ENCODE data around the gene TSGA10IP.

The TSGA10IP gene

DNA sequence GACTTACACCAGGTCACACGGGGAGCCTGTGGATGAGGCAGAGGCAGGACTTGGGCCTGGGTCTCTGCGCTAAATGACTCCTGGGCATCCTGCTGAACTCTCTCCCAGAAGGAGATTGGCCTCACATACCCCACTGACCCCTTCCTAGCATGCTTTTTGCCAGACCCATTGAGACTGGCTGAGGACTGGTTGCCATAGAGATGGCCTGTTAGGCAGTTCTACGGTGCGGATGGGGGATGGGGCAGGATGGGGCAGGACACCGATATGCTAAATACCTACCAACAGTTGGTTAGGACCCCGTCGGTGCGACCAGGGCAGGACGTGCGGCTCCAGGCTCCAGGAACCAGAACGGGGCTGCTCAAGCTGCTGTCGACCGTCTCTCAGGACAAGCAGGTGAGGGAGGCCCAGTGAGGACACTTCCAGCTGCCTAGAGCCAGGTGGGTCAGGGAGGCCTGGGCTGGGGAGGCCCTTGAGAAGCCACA lies at the start of gene TSGA10IP:
TSGA10IP (plus strand) TSS at position 51 of the 482 bp plus-strand sequence; CDS start at position 247, 196 bp downstream.
- Mint-ChIP-seq H3K36me3 (ENCODE audit: low read depth) (no peaks in the 10 kb centered on the region), H3K27ac (peak within 1 kb of the TSS; percentile 22), H3K9me3 (no peaks in the 10 kb centered on the region), H3K4me3 (no peak within 1 kb of the TSS), H3K4me1 (ENCODE audit: low read depth) (peaks cover 8% of the 10 kb centered on the region), H3K27me3 (no peaks in the 10 kb centered on the region)
- no peak for DNase-seq

DNA sequence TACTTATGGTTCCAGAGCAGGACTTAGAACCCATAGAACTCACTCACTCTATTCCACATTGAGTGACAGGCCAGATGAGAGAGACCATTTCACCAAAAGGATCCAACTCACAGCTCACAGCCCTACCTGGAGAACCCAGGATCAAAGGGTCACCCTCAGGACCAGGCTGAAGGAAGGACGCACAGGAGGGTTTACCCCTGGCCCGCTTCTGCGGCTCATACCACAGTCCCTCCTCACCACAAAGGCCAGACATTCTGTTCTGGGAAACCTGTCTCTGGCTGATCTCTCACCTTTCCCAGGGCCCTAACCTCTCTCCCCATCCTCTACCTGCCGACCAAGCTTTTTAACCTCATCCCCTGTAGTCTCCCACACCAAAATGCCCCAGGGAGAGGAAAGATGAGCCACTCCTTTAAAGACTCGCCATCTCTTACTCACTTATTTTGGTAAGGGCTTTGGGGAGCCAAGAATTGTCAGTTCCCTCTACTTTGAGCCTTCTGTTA lies 49.7 kb upstream of the TSGA10IP start:
- Mint-ChIP-seq H3K9me3 (no peaks in the 10 kb centered on the region), H3K27ac (peak overlapping the region; percentile 90), H3K27me3 (no peaks in the 10 kb centered on the region), H3K4me1 (ENCODE audit: low read depth) (peaks cover 61% of the 10 kb centered on the region), H3K4me3 (peak overlapping the region; percentile 28), H3K36me3 (ENCODE audit: low read depth) (peaks cover 73% of the 10 kb centered on the region)
- DNase-seq: no peak

DNA sequence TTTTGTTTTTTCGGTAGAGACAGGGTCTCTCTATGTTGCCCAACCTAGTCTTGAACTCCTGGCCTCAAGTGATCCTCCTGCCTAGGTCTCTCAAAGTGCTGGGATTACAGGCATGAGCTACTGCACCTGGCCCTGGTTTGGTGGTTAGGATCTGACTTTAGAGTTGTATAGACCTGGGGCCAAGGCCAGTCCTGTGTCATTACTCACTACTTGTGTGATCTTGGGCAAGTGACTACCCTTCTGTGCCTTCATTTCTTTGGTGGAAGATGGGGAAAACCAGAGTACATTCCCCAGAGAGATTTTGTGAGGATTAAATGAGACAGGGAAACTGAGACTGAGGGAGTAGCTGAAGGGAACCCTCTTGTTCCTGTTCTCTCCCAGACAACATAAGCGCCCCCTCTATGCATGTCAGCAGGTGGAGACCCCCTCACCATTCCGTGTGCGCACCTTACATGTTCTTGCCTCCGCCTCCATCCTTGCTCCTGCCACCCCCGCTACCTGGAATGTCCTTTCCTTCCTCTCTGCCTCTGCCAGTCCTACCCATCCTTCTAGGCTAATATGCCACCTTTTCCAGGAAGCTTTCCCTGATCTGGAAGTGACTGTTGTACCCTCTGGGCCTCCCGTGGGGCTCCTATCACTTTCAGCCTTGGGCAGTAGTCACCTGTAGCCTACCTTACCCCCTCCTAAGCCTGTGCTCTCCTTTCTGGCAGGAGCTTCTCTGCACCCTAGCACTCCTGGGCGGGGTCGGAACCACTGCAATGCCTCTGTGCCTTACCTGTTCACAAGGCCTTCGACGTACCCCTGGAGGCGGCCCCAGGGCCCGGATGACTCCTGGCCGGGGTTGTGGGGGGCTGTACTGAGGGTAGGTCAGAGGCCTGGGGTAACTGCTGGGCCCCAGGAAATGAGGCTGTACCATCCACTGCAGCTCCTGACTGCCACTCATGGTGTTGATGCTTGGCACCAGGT lies 49.0 kb upstream of the TSGA10IP start:
- Mint-ChIP-seq H3K27me3 (no peaks in the 10 kb centered on the region), H3K4me1 (ENCODE audit: low read depth) (peaks cover 68% of the 10 kb centered on the region), H3K36me3 (ENCODE audit: low read depth) (peaks cover 71% of the 10 kb centered on the region), H3K27ac (peak overlapping the region; percentile 90), H3K4me3 (peak overlapping the region; percentile 85), H3K9me3 (no peaks in the 10 kb centered on the region)
- DNase-seq: no peak

DNA sequence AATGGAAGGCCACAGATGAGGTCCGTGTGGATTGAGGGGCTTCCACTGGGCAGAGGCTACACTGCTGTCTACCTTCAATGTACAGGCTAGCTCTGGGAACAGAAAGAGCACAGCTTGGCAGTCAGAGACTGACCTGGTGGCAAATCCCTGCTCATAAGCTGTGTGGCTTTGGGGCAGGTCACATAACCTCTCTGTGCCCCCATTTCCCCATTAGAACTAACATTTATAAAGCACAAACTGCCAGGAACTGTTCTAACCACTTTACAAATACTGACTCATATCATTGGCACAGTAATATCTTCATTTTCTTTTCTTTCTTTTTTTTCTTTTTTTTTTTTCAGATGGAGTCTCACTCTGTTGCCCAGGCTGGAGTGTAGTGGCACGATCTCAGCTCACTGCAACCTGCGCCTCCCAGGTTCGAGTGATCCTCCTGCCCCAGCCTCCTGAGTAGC lies 48.2 kb upstream of the TSGA10IP start:
- H3K27ac Mint-ChIP-seq: peak overlapping the region; percentile 90
- peaks cover 64% of the 10 kb centered on the region for H3K36me3 Mint-ChIP-seq (ENCODE audit: low read depth)
- DNase-seq: no peak
- peaks cover 70% of the 10 kb centered on the region for H3K4me1 Mint-ChIP-seq (ENCODE audit: low read depth)
- H3K4me3 Mint-ChIP-seq: peak overlapping the region; percentile 85
- H3K9me3 Mint-ChIP-seq: no peaks in the 10 kb centered on the region
- no peaks in the 10 kb centered on the region for H3K27me3 Mint-ChIP-seq

DNA sequence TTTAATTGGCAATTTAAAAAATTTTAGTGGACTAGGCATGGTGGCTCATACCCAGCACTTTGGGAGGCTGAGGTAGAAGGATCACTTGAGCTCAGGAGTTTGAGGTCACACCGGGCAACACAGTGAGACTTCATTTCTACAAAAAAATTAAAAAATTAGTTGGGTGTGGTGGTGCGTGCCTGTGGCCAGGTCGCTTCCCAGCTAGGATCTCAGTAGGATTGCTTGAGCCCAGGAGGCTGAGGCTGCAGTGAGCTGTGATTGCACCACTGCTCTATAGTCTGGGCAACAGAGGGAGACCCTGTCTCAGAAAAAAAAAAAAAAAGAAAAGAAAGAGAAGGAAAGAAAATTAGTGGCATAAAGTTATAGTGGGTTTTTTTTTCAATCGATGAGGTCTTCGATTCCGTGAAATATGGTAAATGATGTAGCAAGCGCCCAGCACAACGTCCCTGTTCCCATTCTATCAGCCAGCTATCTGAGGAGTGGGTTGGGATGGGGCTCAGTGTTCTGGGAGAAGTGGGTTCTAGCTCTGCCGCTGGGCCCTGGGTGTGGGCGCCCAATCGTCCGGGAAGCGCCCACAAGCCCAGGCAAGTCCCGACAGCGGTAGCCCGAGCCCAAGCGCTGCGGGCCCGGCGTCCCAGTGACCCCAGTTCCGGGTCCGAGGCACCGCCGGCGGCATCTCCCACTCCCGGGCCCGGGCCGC lies 46.5 kb upstream of the TSGA10IP start:
- Mint-ChIP-seq H3K4me3 (peak overlapping the region; percentile 85), H3K9me3 (no peaks in the 10 kb centered on the region), H3K27me3 (no peaks in the 10 kb centered on the region), H3K4me1 (ENCODE audit: low read depth) (peaks cover 56% of the 10 kb centered on the region), H3K27ac (peak overlapping the region; percentile 91), H3K36me3 (ENCODE audit: low read depth) (peaks cover 47% of the 10 kb centered on the region)
- DNase-seq: no peak

DNA sequence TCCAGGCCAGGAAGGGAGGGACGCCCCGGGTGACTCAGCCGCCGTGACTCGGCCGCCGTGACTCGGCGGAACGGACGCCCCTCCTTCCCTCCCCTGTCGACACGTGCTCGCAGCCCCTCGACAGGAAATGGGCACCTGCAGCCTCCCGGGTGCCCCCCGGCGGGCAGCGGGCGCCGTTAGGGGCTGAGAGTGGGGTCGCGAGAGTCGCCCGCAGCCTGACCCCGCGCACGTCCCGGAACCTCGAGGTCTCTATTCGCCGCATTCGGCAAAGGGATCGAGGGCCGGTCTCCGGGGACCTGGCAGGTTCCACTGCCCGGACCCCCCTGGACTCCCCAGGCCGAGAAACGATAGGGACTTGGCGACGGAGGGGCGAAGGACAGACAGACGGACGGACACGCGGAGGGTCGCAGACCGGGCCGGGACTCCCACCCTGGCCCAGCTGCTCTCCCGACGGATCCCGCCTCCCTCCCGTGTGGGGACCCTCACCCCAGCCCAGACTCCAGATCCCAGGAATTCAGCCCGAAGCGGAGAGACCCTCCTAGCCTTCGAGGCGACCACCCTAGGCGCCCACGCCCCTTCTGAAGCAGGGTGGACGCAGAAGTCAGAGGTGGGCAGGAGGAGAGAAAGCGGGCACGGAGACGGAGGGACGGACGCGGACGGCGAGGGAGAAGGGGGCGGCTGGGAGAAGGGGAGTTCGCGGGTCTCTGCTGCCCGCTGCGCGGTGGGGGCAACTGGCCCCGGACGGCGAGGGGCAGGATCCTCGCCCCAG lies 45.7 kb upstream of the TSGA10IP start:
- peak overlapping the region; percentile 95 for H3K27ac Mint-ChIP-seq
- peaks cover 50% of the 10 kb centered on the region for H3K4me1 Mint-ChIP-seq (ENCODE audit: low read depth)
- H3K9me3 Mint-ChIP-seq: no peaks in the 10 kb centered on the region
- DNase-seq: peak; percentile 87
- peaks cover 40% of the 10 kb centered on the region for H3K36me3 Mint-ChIP-seq (ENCODE audit: low read depth)
- H3K27me3 Mint-ChIP-seq: no peaks in the 10 kb centered on the region
- H3K4me3 Mint-ChIP-seq: peak overlapping the region; percentile 85

DNA sequence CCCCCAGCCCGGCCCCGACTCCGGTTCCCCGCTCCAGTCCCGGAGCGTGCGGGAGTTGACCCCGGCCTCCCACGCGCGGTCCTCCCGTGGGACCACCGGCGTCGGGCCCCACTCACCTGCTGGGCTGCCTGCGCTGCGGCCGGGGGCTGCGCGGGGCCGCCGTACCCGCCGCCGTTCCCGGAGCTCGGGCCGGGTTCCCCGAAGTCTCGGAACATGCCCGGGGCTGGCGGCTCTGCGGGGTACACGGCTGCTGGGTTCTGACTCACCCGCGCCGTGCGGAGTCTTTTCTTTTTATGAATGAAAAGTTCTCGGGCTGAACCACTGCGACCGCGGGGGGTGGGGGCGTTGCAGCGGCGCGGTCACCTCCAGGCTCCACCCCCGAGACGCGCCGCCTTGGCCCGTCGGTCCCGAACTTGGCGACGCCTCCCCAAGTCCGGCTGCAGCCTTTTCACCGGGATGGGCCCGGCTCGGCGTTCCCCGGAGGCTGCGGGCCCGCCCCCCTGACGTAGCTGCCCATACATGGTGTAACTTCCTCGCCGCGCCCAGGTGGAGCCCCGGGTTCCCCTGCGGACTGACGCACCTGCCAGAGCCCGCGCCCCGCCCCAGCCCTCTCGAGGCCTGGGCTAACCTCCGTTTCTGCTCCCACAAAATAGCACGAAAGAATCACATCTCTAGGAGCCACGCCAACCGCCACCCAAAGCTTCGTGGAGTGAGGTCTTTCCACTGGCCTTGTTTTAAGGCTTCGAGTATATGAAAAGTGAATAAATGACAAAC lies 45.0 kb upstream of the TSGA10IP start, which contains the start of gene FOSL1:
FOSL1 (minus strand) TSS at position 264 of the 774 bp plus-strand sequence; CDS start at position 215, 49 bp downstream.
- Mint-ChIP-seq H3K36me3 (ENCODE audit: low read depth) (peaks cover 37% of the 10 kb centered on the region), H3K4me3 (peak within 1 kb of the TSS; percentile 85), H3K4me1 (ENCODE audit: low read depth) (peaks cover 47% of the 10 kb centered on the region), H3K27ac (peak within 1 kb of the TSS; percentile 95), H3K27me3 (no peaks in the 10 kb centered on the region), H3K9me3 (no peaks in the 10 kb centered on the region)
- DNase-seq: peak; percentile 95

DNA sequence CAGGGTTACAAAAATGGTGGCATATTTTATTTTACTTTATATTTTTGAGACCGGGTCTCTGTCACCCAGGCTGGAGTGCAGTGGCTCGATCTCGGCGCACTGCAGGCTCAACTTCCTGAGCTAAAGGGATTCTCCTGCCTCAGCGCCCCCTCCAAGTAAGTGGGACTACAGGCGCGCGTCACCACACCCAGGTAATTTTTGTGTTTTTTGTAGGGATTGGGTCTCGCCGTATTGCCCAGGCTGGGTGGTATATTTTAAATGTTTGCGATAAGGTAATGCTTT lies 44.4 kb upstream of the TSGA10IP start:
- Mint-ChIP-seq H3K27ac (peak overlapping the region; percentile 89), H3K4me3 (peak overlapping the region; percentile 76), H3K27me3 (no peaks in the 10 kb centered on the region), H3K36me3 (ENCODE audit: low read depth) (peaks cover 31% of the 10 kb centered on the region), H3K4me1 (ENCODE audit: low read depth) (peaks cover 42% of the 10 kb centered on the region), H3K9me3 (no peaks in the 10 kb centered on the region)
- DNase-seq: no peak

DNA sequence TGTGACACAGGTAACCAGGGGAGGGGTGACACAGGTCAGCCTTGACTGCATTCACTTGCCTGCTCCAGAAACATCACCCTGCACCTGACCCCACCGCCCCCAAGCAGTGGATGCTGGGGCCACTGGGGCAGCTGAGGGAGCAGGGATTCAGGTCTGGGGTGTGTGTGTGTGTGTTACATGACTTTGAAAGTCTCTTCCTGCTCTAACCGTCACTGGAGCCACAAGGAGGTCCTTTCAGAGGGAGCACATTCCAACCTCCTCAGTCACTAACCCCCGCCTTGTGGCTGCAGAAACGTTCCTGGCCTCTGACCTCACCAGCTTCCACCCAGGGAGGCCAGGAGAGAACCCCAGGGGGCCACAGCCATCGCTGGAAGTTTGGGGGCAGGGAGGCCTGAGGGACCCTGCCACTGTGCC lies 42.2 kb upstream of the TSGA10IP start:
- peaks cover 12% of the 10 kb centered on the region for H3K36me3 Mint-ChIP-seq (ENCODE audit: low read depth)
- H3K4me1 Mint-ChIP-seq (ENCODE audit: low read depth): peaks cover 22% of the 10 kb centered on the region
- H3K27me3 Mint-ChIP-seq: no peaks in the 10 kb centered on the region
- H3K9me3 Mint-ChIP-seq: no peaks in the 10 kb centered on the region
- H3K4me3 Mint-ChIP-seq: no peak overlapping the region
- H3K27ac Mint-ChIP-seq: no peak overlapping the region
- DNase-seq: no peak

DNA sequence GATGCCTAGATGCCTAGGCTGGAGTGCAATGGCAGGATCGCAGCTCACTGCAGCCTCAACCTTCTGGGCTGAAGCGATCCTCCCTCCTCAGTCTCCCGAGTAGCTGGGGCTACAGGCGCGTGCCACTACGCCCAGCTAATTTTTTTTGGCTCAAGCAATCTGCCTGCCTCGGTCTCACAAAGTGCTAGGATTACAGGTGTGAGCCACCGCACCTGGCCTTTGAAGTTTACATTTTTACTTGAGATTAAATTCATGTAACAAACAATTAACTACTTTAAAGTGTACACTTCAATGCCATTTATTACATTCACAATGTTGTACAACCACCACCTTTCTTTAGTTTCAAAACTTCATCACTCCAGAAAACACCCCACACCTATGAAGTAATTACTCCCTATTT lies 41.6 kb upstream of the TSGA10IP start:
- peaks cover 6% of the 10 kb centered on the region for H3K36me3 Mint-ChIP-seq (ENCODE audit: low read depth)
- no peak overlapping the region for H3K27ac Mint-ChIP-seq
- H3K27me3 Mint-ChIP-seq: no peaks in the 10 kb centered on the region
- peaks cover 19% of the 10 kb centered on the region for H3K4me1 Mint-ChIP-seq (ENCODE audit: low read depth)
- H3K9me3 Mint-ChIP-seq: no peaks in the 10 kb centered on the region
- DNase-seq: no peak
- H3K4me3 Mint-ChIP-seq: no peak overlapping the region

DNA sequence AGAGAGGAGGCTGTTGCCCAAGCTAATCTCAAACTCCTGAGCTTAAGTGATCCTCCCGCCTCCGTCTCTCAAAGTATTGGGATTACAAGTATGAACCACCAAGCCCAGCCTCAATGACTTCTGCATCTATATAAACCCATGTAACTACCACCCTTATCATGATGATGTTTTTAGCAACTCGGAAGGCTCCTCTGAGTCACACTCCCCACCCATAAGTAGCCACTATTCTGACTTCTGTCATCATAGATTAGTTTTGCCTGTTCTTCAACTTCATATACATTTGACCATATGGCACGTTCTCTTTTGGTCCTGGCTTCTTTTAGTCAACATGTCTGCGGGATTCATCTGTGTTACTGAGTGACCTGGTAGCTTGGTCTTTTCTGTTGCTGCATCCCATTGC lies 38.7 kb upstream of the TSGA10IP start:
- Mint-ChIP-seq H3K27me3 (peaks cover 7% of the 10 kb centered on the region), H3K27ac (no peak overlapping the region), H3K4me1 (ENCODE audit: low read depth) (peaks cover 16% of the 10 kb centered on the region), H3K4me3 (no peak overlapping the region), H3K9me3 (no peaks in the 10 kb centered on the region), H3K36me3 (ENCODE audit: low read depth) (no peaks in the 10 kb centered on the region)
- no peak for DNase-seq

DNA sequence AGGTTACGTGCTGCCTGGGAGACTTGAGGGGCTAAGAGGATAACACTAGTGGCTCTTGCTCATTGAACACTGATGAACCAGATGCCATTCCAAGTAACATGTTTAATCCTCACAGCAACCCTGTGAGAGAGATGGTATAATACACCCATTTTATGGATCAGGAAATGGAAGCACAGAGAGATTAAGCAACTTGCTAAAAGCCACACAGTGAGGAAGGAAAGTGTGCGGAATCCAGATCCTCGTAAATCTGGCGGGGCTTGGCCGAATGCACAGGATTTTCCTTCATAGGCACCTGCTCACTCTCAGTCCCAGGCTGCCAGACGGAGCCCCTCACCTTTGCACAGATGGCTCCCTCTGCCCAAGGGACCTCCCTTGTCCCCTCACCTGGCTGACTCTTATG lies 37.4 kb upstream of the TSGA10IP start:
- no peaks in the 10 kb centered on the region for H3K36me3 Mint-ChIP-seq (ENCODE audit: low read depth)
- peaks cover 7% of the 10 kb centered on the region for H3K4me1 Mint-ChIP-seq (ENCODE audit: low read depth)
- H3K27ac Mint-ChIP-seq: no peak overlapping the region
- DNase-seq: no peak
- peaks cover 7% of the 10 kb centered on the region for H3K27me3 Mint-ChIP-seq
- H3K4me3 Mint-ChIP-seq: no peak overlapping the region
- no peaks in the 10 kb centered on the region for H3K9me3 Mint-ChIP-seq

DNA sequence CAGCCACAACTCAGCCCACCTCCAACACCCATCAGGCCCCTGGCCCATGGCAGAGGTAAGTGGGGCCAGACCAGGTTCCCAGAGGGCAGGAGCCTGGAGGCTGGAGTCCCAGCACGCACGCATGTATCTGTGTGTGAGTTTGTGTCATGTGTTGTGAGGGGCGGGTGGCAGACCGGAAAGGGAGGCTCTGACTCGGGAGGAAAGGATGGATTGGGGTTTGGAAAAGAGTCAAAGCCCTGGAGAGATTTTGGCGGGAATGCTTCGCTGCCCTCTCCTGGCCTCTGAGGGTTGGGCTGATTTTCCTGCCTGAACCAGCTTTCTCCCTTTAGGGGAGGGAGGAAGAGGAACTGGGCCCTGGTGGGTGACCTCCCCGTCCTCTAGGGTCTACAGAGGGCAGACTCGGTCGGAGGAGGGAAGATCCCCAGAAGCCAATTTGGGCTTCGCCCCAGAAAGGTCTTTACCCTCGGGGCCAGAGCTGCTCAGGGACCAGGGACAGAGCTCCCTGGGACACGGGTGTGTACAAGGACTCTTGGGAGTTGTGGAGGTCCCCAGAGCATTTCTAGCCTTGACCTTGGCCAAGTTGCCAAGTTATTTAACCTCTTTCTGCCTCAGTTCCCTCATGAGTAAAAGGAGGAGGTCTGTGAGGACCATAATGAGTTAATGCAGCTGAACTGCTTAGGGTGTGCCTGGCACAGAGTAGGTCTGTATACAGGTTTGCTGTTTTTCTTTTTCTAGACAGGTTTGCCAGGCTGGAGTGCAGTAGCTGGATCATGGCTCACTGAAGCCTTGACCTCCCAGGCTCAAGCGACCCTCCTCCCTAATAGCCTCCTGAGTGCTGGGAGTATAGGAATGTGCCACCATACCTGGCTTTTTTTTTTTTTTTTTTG lies 33.4 kb upstream of the TSGA10IP start:
- peak overlapping the region; percentile 51 for H3K27ac Mint-ChIP-seq
- H3K4me1 Mint-ChIP-seq (ENCODE audit: low read depth): peaks cover 31% of the 10 kb centered on the region
- H3K4me3 Mint-ChIP-seq: no peak overlapping the region
- H3K9me3 Mint-ChIP-seq: no peaks in the 10 kb centered on the region
- H3K27me3 Mint-ChIP-seq: peaks cover 7% of the 10 kb centered on the region
- no peak for DNase-seq
- H3K36me3 Mint-ChIP-seq (ENCODE audit: low read depth): peaks cover 1% of the 10 kb centered on the region
